SK-MEL-5 (cell line): ENCODE measurements around the gene SPEG. TPM values are rescaled to one million over a fixed set of nuclear protein-coding genes. Genes with fewer than 3 reads are reported as not detected.

ENCODE experiments used
- DNase-seq: peaks from one replicate; pipeline ENCODE4 v3.0.0-alpha.2; 2016; ENCODE audit warnings: low read depth, low spot score
- in situ Hi-C: cut with HindIII; loops from 2 replicates; pipeline ENCODE4 v1.10.0; 2016; ENCODE audit warnings: low sequenced_read_pairs, high pct_unique_total_duplicates, low pct_unique_long_range_greater_than_20kb
- total RNA-seq: library from RNA; depleted of rRNA; stranded (reverse); fragments of >200 nt; shearing (Covaris generic); gene quantifications from 2 replicates; pipeline ENCODE4 v1.2.3, GENCODE V29; 2014

Gene SPEG
- total RNA-seq, 1 experiment from 2014 or later: 1.9 TPM

- in situ Hi-C loops: no loop called here
- DNase-seq: no peak
These were observed 74.5 kb downstream of the SPEG start for GRCh38 chr2:219508971-219509779.

- peak; percentile 63 for DNase-seq
- in situ Hi-C loops: no loop called here
These were observed 75.3 kb downstream of the SPEG start for GRCh38 chr2:219509780-219510511.

- in situ Hi-C loops: no loop called here
- no peak for DNase-seq
These were observed 76.0 kb downstream of the SPEG start for GRCh38 chr2:219510512-219511135.

DNA sequence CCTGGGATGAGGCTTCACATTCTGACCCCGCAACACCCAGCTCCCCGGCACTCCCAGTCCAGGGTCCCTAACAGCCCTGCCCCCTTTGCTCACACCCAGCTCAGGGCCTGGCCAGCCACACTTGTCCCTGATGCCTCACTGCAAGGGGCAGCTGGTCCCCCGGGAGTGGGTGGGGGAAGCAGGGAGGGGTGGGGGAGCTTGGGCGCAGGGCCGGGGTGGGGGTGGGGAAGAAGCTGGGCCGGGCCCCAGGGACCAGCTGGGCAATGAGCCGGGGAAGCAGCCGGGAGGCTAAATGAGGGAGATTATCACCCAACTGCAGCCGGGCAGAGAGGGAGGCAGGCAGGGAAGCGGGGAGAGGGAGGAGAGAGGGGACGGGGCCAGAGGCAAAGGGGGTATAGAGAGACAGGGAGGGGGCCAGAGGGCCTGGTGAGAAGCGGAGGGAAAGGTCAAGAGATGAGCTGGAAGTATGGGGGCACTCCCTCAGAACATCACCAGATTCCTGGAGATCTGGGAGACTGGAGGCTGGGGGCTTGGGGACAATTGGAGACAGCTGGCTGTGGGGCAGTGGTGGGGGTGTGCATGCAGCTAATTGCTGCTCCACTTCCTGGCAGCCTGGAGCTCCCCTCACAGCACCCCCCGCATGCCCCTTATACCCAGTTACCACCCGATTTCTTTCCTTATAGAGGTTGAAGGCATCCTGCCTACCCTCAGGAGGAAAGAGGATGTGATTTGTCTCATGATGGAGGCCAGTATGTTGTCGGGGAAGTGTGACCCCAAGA lies 77.1 kb downstream of the SPEG start:
- DNase-seq: no peak
- in situ Hi-C loops: no loop called here

DNA sequence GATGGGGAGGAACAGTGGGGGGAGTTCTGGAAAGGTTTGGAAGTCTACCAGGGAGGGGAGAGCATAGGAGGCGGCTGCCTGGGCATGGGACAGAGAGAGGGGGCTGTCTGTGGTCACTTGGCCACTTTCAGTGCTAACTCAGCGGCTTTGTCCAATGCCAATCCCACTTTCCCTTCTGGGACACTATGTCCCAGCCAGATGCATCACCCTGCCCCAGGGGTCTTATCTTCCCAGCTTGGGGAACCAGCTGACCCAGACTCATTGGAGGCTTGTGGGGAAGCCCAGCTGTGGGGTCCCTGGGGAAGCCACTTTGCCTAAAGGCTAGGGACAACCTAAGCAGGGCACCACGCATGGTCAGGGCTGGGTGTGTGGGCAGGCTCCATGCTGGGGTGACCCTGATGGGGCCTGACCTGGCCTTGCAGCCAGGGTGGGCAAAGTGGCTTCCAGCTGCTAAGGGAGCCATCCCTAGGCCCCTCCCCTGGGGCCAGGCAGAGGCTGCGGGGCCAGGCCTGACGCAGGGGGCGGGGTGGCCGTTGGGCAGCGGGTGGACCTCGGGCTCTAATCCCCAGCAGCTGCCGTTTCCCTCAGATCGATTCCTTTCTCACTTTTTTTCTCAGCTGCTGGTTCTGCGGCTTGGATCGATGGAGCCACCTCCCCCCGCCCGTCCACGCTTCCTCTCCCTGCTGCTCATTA lies 78.0 kb downstream of the SPEG start:
- in situ Hi-C loops: no loop called here
- no peak for DNase-seq

DNA sequence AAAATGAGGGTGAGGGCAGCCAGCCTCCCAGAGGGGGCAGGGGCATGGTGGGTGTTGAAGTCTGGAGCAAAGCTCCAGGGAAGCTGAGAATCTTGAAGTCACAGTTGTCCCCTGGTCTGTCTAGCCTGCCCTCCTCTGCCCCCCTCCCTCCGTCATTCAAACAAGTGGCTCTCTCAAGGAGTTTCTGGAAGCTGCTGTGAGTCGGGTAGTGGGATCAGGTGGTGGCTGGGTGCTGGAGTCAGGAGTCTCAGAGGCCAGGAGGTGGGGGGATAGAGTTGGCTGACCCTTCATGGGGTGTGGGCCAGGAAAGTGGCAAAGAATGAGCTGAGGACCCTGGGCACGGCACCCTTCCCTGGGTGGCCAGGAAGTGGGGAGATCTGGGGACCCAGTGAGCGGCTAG lies 79.1 kb downstream of the SPEG start:
- in situ Hi-C loops: no loop called here
- DNase-seq: no peak

GRCh38 chr2:219514196-219514761 lies 79.6 kb downstream of the SPEG start, which contains the start of gene ASIC4:
Gene ASIC4 (plus strand): TSS chr2:219514482. CDS start chr2:219514725, 243 bp downstream.
- no peak for DNase-seq
- in situ Hi-C loops: no loop called here

DNA sequence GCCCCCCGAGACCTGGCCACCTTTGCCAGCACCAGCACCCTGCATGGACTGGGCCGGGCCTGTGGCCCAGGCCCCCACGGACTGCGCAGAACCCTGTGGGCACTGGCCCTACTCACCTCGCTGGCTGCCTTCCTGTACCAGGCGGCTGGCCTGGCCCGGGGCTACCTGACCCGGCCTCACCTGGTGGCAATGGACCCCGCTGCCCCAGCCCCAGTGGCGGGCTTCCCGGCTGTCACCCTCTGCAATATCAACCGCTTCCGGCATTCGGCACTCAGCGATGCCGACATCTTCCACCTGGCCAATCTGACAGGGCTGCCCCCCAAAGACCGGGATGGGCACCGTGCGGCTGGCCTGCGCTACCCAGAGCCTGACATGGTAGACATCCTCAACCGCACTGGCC lies 80.2 kb downstream of the SPEG start:
- in situ Hi-C loops: no loop called here
- no peak for DNase-seq

DNA sequence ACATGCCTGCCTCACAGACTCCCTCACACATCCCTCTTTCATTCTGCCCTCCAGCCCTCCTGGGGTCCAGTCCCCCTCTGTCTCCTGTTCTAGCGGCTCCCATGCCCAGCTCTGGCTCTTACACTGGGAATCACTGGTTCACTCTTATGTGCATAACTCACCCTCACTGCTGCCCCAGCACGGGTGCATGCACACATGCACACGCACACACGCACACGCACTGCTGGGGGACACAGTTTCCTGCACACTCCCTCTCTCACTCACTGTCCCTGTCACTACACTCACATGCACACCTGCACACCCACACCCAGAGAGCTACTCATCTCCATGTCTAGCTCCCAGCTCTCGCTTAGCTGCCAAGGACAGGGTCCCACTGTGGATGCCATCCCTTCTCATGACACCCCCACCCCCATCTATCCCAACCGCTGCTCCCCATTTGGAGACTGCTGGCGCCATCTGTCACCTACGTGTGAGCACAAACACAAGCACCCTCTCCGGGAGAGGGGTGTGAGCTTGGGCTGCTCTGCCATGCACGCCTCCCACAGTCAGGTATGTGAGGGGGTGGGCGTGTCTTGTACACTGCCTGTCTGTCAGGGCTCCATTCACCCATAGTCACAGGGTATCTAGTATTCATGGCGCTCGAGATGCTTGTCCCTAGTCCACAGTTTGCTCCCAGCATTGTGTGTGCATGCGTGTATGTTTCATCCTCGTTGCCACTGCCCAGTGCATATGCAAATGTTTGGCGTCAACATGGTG lies 81.4 kb downstream of the SPEG start:
- DNase-seq: no peak
- in situ Hi-C loops: no loop called here

- peak; percentile 20 for DNase-seq
- in situ Hi-C loops: no loop called here
These were observed 82.2 kb downstream of the SPEG start for GRCh38 chr2:219516888-219517287.

GRCh38 chr2:219517954-219518778 lies 83.5 kb downstream of the SPEG start:
- in situ Hi-C loops: no loop called here
- DNase-seq: no peak

DNA sequence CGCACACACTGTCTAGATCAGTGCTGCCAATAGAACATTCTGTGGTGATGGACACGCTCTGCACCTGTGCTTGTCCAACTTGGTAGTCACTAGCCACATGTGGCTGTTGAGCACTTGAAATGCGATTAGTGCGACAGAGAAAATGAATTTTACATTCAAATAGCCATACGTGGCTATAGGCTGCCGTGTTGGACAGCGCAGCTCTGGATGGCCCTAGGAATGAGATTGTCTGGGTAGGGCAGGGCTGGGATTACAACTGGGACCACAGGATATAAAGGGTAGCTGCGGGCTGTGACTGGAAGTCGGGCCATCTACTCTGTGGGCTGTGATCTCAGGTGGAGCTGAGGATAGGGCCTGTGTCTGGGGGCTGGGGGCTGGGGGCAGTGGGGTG lies 84.9 kb downstream of the SPEG start:
- in situ Hi-C loops: no loop called here
- DNase-seq: no peak

- in situ Hi-C loops: no loop called here
- no peak for DNase-seq
These were observed 85.4 kb downstream of the SPEG start for GRCh38 chr2:219520079-219520478.

- in situ Hi-C loops: no loop called here
- DNase-seq: peak; percentile 78
These were observed 86.6 kb downstream of the SPEG start for GRCh38 chr2:219521066-219521880.
